WERI-Rb-1 (cell line): ENCODE data around the gene ANKRD66.
"Not testable (repeated sequence)": the region's sequence is repeated elsewhere in the genome, so short reads cannot be mapped to it uniquely, and the experiment has no call there.

Experiments used
- DNase-seq: peaks from one replicate; pipeline ENCODE4 v3.0.0-alpha.2; 2020
- H3K27ac ChIP-seq: fragments of 250-450 bp; sonication (Bioruptor Pico); 2 replicates; pipeline ENCODE4 v1.5.1; 2020; ENCODE audit warnings: mild to moderate bottlenecking, moderate library complexity
- H3K27me3 ChIP-seq: fragments of 250-450 bp; sonication (Bioruptor Pico); 2 replicates; pipeline ENCODE4 v1.5.1; 2021; ENCODE audit warnings: mild to moderate bottlenecking, low read depth, moderate library complexity; ENCODE audit not compliant: insufficient read depth, severe bottlenecking
- H3K36me3 ChIP-seq: fragments of 250-450 bp; sonication (Bioruptor Pico); 2 replicates; pipeline ENCODE4 v1.5.1; 2020; ENCODE audit warnings: mild to moderate bottlenecking, moderate library complexity
- H3K4me3 ChIP-seq: 2 replicates; pipeline ENCODE4 v1.5.1; 2011; ENCODE audit warnings: low read depth, mild to moderate bottlenecking, control low read depth, low read length
- H3K9me3 ChIP-seq: fragments of 250-450 bp; sonication (Bioruptor Pico); 2 replicates; pipeline ENCODE4 v1.5.1; 2021; ENCODE audit warnings: mild to moderate bottlenecking, moderate library complexity; ENCODE audit not compliant: severe bottlenecking
- CTCF ChIP-seq: IDR thresholded peaks from 2 replicates; pipeline ENCODE4 v1.5.1; 2011; ENCODE audit warnings: low read depth, mild to moderate bottlenecking, control low read depth, inconsistent platforms, low read length

ANKRD66 gene

GRCh38 chr6:46743425-46744158, 3.1 kb upstream of the ANKRD66 start:
- no peaks in the 10 kb centered on the region for H3K27me3 ChIP-seq

GRCh38 chr6:46744159-46744725, 2.5 kb upstream of the ANKRD66 start:
- not testable (repeated sequence) for H3K27ac ChIP-seq, H3K27me3 ChIP-seq, DNase-seq, H3K9me3 ChIP-seq, H3K36me3 ChIP-seq, H3K4me3 ChIP-seq

More at GRCh38 chr6:46743425-46744158, 3.1 kb upstream of the ANKRD66 start:
- H3K36me3 ChIP-seq, result no peaks in the 10 kb centered on the region
- no peak overlapping the region for H3K27ac ChIP-seq
- no peaks in the 10 kb centered on the region for H3K9me3 ChIP-seq
- H3K4me3 ChIP-seq, result no peak overlapping the region
- no peak for TF ChIP-seq CTCF
- no peak for DNase-seq

GRCh38 chr6:46745973-46746372, 760 bp upstream of the ANKRD66 start:
- no peak overlapping the region for H3K27ac ChIP-seq
- no peak for TF ChIP-seq CTCF
- no peak for DNase-seq
- no peak overlapping the region for H3K4me3 ChIP-seq
- H3K9me3 ChIP-seq, result no peaks in the 10 kb centered on the region
- no peaks in the 10 kb centered on the region for H3K27me3 ChIP-seq
- no peaks in the 10 kb centered on the region for H3K36me3 ChIP-seq

- DNase-seq, result no peak
- Histone ChIP-seq H3K36me3 (no peaks in the 10 kb centered on the region), H3K4me3 (no peak overlapping the region), H3K27me3 (no peaks in the 10 kb centered on the region), H3K27ac (no peak overlapping the region), H3K9me3 (no peaks in the 10 kb centered on the region)
- no peak for TF ChIP-seq CTCF
Observed at GRCh38 chr6:46748940-46749503, 2.3 kb downstream of the ANKRD66 start.

GRCh38 chr6:46749731-46750130, 3.0 kb downstream of the ANKRD66 start:
- H3K27me3 ChIP-seq, result no peaks in the 10 kb centered on the region
- no peaks in the 10 kb centered on the region for H3K9me3 ChIP-seq
- no peaks in the 10 kb centered on the region for H3K36me3 ChIP-seq
- no peak for TF ChIP-seq CTCF
- DNase-seq, result no peak
- H3K27ac ChIP-seq, result no peak overlapping the region
- no peak overlapping the region for H3K4me3 ChIP-seq

- H3K27me3 ChIP-seq, result no peaks in the 10 kb centered on the region
- no peaks in the 10 kb centered on the region for H3K36me3 ChIP-seq
- no peak for TF ChIP-seq CTCF
- H3K4me3 ChIP-seq, result no peak overlapping the region
- no peaks in the 10 kb centered on the region for H3K9me3 ChIP-seq
- no peak for DNase-seq
- no peak overlapping the region for H3K27ac ChIP-seq
Observed at GRCh38 chr6:46751658-46752057, 4.9 kb downstream of the ANKRD66 start.
